ENCODE results near the gene ARHGAP30. TPM values are rescaled to one million over a fixed set of nuclear protein-coding genes. Genes with fewer than 3 reads are reported as not detected.
A peak's percentile ranks its signal among the peaks of the same experiment; 100 is the strongest.
"Not testable (repeated sequence)": the region's sequence is repeated elsewhere in the genome, so short reads cannot be mapped to it uniquely, and the experiment has no call there.

The ARHGAP30 gene
- total RNA-seq, 1 experiment from 2014 or later, result 0.12 TPM

GRCh38 chr1:161045736-161046604 lies 23.7 kb downstream of the ARHGAP30 start, which contains the start of gene USF1:
Gene USF1, minus strand, starts transcription at chr1:161045977. Its CDS starts 2,702 bp downstream, at chr1:161043275.
- peaks cover 13% of the 10 kb centered on the region for H3K9me3 ChIP-seq (replicated peaks)
- H3K4me3 ChIP-seq, result peak within 1 kb of the TSS; percentile 66
- DNase-seq, result peak; percentile 92 to 96
- H3K27ac ChIP-seq, result peak within 1 kb of the TSS; percentile 83
- H3K36me3 ChIP-seq, result peaks cover 18% of the 10 kb centered on the region
- H3K27me3 ChIP-seq, result no peaks in the 10 kb centered on the region
- peaks cover 5% of the 10 kb centered on the region; the same call in 1 of the 2 replicates for H3K4me1 ChIP-seq

GRCh38 chr1:161044908-161045735 lies 24.6 kb downstream of the ARHGAP30 start:
- Histone ChIP-seq H3K27me3 (no peaks in the 10 kb centered on the region), H3K4me1 (peaks cover 5% of the 10 kb centered on the region; the same call in 1 of the 2 replicates), H3K36me3 (peaks cover 26% of the 10 kb centered on the region), H3K4me3 (peak overlapping the region; percentile 66), H3K9me3 (replicated peaks) (peaks cover 13% of the 10 kb centered on the region), H3K27ac (peak overlapping the region; percentile 83)
- peak; percentile 85 to 88 for DNase-seq

GRCh38 chr1:161044535-161044907 lies 25.2 kb downstream of the ARHGAP30 start:
- peaks cover 32% of the 10 kb centered on the region for H3K36me3 ChIP-seq
- DNase-seq, result no peak
- peak overlapping the region; percentile 66 for H3K4me3 ChIP-seq
- no peaks in the 10 kb centered on the region for H3K27me3 ChIP-seq
- peaks cover 11% of the 10 kb centered on the region for H3K9me3 ChIP-seq (replicated peaks)
- H3K27ac ChIP-seq, result peak overlapping the region; percentile 83
- H3K4me1 ChIP-seq, result peaks cover 5% of the 10 kb centered on the region; the same call in 1 of the 2 replicates

GRCh38 chr1:161039546-161039945 lies 30.1 kb downstream of the ARHGAP30 start:
- H3K36me3 ChIP-seq, result peaks cover 35% of the 10 kb centered on the region
- no peaks in the 10 kb centered on the region for H3K27me3 ChIP-seq
- no peak for DNase-seq
- peaks cover 5% of the 10 kb centered on the region; the same call in 1 of the 2 replicates for H3K4me1 ChIP-seq
- H3K27ac ChIP-seq, result no peak overlapping the region
- no peaks in the 10 kb centered on the region for H3K9me3 ChIP-seq (replicated peaks)
- H3K4me3 ChIP-seq, result no peak overlapping the region

GRCh38 chr1:161039154-161039545 lies 30.5 kb downstream of the ARHGAP30 start:
- Histone ChIP-seq H3K36me3 (peaks cover 35% of the 10 kb centered on the region), H3K4me1 (peaks cover 2% of the 10 kb centered on the region; the same call in 1 of the 2 replicates), H3K27ac (no peak overlapping the region), H3K4me3 (no peak overlapping the region), H3K27me3 (no peaks in the 10 kb centered on the region), H3K9me3 (replicated peaks) (no peaks in the 10 kb centered on the region)
- DNase-seq, result no peak

- H3K27me3 ChIP-seq, result no peaks in the 10 kb centered on the region
- peaks cover 35% of the 10 kb centered on the region for H3K36me3 ChIP-seq
- DNase-seq, result no peak
- no peak within 1 kb of the TSS for H3K27ac ChIP-seq
- H3K4me3 ChIP-seq, result no peak within 1 kb of the TSS
- H3K4me1 ChIP-seq, result no peaks in the 10 kb centered on the region
- no peaks in the 10 kb centered on the region for H3K9me3 ChIP-seq (replicated peaks)
Observed at GRCh38 chr1:161038523-161039153, 31.1 kb downstream of the ARHGAP30 start, which contains the start of gene TSTD1. Gene TSTD1, minus strand, starts transcription at chr1:161038964. Its CDS starts 75 bp downstream, at chr1:161038889.

GRCh38 chr1:161037661-161038522 lies 31.8 kb downstream of the ARHGAP30 start:
- no peak for DNase-seq
- Histone ChIP-seq H3K27me3 (no peaks in the 10 kb centered on the region), H3K4me1 (no peaks in the 10 kb centered on the region), H3K4me3 (no peak overlapping the region), H3K36me3 (peaks cover 32% of the 10 kb centered on the region), H3K27ac (no peak overlapping the region), H3K9me3 (replicated peaks) (no peaks in the 10 kb centered on the region)

GRCh38 chr1:161033751-161034150 lies 35.9 kb downstream of the ARHGAP30 start:
- no peaks in the 10 kb centered on the region for H3K9me3 ChIP-seq (replicated peaks)

GRCh38 chr1:161032409-161032808 lies 37.3 kb downstream of the ARHGAP30 start:
- Histone ChIP-seq H3K4me3 (no peak overlapping the region), H3K4me1 (no peaks in the 10 kb centered on the region), H3K27me3 (no peaks in the 10 kb centered on the region), H3K27ac (no peak overlapping the region), H3K36me3 (no peaks in the 10 kb centered on the region), H3K9me3 (replicated peaks) (no peaks in the 10 kb centered on the region)
- no peak for DNase-seq

More at GRCh38 chr1:161033751-161034150, 35.9 kb downstream of the ARHGAP30 start:
- Histone ChIP-seq H3K27ac (no peak overlapping the region), H3K27me3 (no peaks in the 10 kb centered on the region), H3K36me3 (no peaks in the 10 kb centered on the region), H3K4me3 (no peak overlapping the region), H3K4me1 (no peaks in the 10 kb centered on the region)
- DNase-seq, result no peak

- H3K27ac ChIP-seq, result no peak overlapping the region
- no peaks in the 10 kb centered on the region for H3K36me3 ChIP-seq
- no peaks in the 10 kb centered on the region for H3K4me1 ChIP-seq
- no peaks in the 10 kb centered on the region for H3K27me3 ChIP-seq
- H3K9me3 ChIP-seq (replicated peaks), result no peaks in the 10 kb centered on the region
- DNase-seq, result no peak
- no peak overlapping the region for H3K4me3 ChIP-seq
Observed at GRCh38 chr1:161031874-161032273, 37.8 kb downstream of the ARHGAP30 start.

GRCh38 chr1:161029466-161029865 lies 40.2 kb downstream of the ARHGAP30 start:
- H3K4me3 ChIP-seq; DNase-seq; H3K4me1 ChIP-seq; H3K9me3 ChIP-seq (replicated peaks); H3K36me3 ChIP-seq; H3K27me3 ChIP-seq; H3K27ac ChIP-seq: not testable (repeated sequence)

GRCh38 chr1:161026954-161027353 lies 42.7 kb downstream of the ARHGAP30 start:
- not testable (repeated sequence) for H3K27ac ChIP-seq; H3K36me3 ChIP-seq; H3K27me3 ChIP-seq; DNase-seq; H3K4me1 ChIP-seq; H3K4me3 ChIP-seq; H3K9me3 ChIP-seq (replicated peaks)

GRCh38 chr1:161022432-161022831 lies 47.3 kb downstream of the ARHGAP30 start:
- not testable (repeated sequence) for H3K27ac ChIP-seq; H3K4me1 ChIP-seq; H3K4me3 ChIP-seq; H3K27me3 ChIP-seq; H3K9me3 ChIP-seq (replicated peaks); DNase-seq; H3K36me3 ChIP-seq

GRCh38 chr1:161021970-161022353 lies 47.7 kb downstream of the ARHGAP30 start:
- H3K4me1 ChIP-seq, result no peaks in the 10 kb centered on the region
- no peak for DNase-seq
- no peak overlapping the region for H3K4me3 ChIP-seq
- H3K36me3 ChIP-seq, result no peaks in the 10 kb centered on the region
- no peaks in the 10 kb centered on the region for H3K27me3 ChIP-seq
- H3K9me3 ChIP-seq (replicated peaks), result no peaks in the 10 kb centered on the region
- H3K27ac ChIP-seq, result no peak overlapping the region

Data from SJCRH30 (cell line).